SK-N-SH (cell line): ENCODE results near the gene CRK. TPM values are rescaled to one million over a fixed set of nuclear protein-coding genes. Genes with fewer than 3 reads are reported as not detected.
"Not testable (repeated sequence)": the region's sequence is repeated elsewhere in the genome, so short reads cannot be mapped to it uniquely, and the experiment has no call there.

Experiments
- CTCF ChIA-PET: fragments of 300-600, 350-600 bp; formaldehyde crosslinking; extraction: SDS; loops from one replicate; lab custom pipeline; 2021; lab: Yijun Ruan, JAX
- POLR2A ChIA-PET: fragments of 350-600 bp; sonication (Branson Sonifier 250); formaldehyde crosslinking; extraction: SDS; loops from one replicate; lab custom pipeline; 2020; ENCODE audit warnings: antibody characterized with exemption, inconsistent platforms; lab: Yijun Ruan, JAX
- DNase-seq: peaks from one replicate; pipeline ENCODE4 v3.0.0; 2012
- H2AFZ ChIP-seq: fragments of 200-600 bp; sonication (generic); 2 replicates; pipeline ENCODE4 v1.8.1; 2016; ENCODE audit warnings: antibody characterized with exemption, mild to moderate bottlenecking, low read depth
- H3F3A ChIP-seq: fragments of 200-600 bp; sonication (generic); replicated peaks from 2 replicates; pipeline ENCODE3; 2016; ENCODE audit warnings: antibody characterized with exemption, mild to moderate bottlenecking; ENCODE audit not compliant: insufficient read depth
- H3K27ac ChIP-seq, 2 experiments: fragments of 200-500 bp in 1 of 2; fragments of 200-600 bp in 1 of 2; sonication (Bioruptor generic) in 1 of 2; sonication (generic), shearing (Covaris generic) in 1 of 2; 2 replicates each; pipeline versions ENCODE4 v1.5.1 to v1.6.1; 2014 to 2016; ENCODE audit warnings: low read depth in 2 of 2, inconsistent platforms in 1 of 2, low read length in 1 of 2, mild to moderate bottlenecking in 1 of 2, mixed read lengths in 1 of 2
- H3K27me3 ChIP-seq: fragments of 200-600 bp; sonication (generic), shearing (Covaris generic); 2 replicates; pipeline ENCODE4 v1.6.1; 2016; ENCODE audit warnings: mixed run types; ENCODE audit not compliant: insufficient read depth
- H3K36me3 ChIP-seq, 2 experiments: fragments of 200-500 bp in 1 of 2; fragments of 200-600 bp in 1 of 2; sonication (Bioruptor generic) in 1 of 2; sonication (generic) in 1 of 2; replicated peaks in 1 of 2; 2 replicates each; pipeline versions ENCODE3 to v1.5.1; 2014 to 2016; ENCODE audit warnings: low read length in 1 of 2, mild to moderate bottlenecking in 1 of 2; ENCODE audit not compliant: insufficient read depth in 2 of 2, control insufficient read depth in 1 of 2
- H3K4me1 ChIP-seq, 2 experiments: fragments of 200-500 bp in 1 of 2; fragments of 200-600 bp in 1 of 2; sonication (Bioruptor generic) in 1 of 2; sonication (generic), shearing (Covaris generic) in 1 of 2; 2 replicates each; pipeline versions ENCODE4 v1.5.1 to v1.6.1; 2014 to 2016; ENCODE audit warnings: low read depth in 1 of 2, low read length in 1 of 2, mixed run types in 1 of 2; ENCODE audit not compliant: insufficient read depth in 2 of 2, control insufficient read depth in 1 of 2
- H3K4me2 ChIP-seq: fragments of 200-600 bp; sonication (generic), shearing (Covaris generic); 2 replicates; pipeline ENCODE4 v1.6.1; 2017; ENCODE audit warnings: mixed run types
- H3K4me3 ChIP-seq, 2 experiments: fragments of 200-500 bp in 1 of 2; fragments of 200-600 bp in 1 of 2; sonication (Bioruptor generic) in 1 of 2; sonication (generic), shearing (Covaris generic) in 1 of 2; 2 replicates each; pipeline versions ENCODE4 v1.5.1 to v1.8.1; 2014 to 2016; ENCODE audit warnings: low read depth in 2 of 2, inconsistent platforms in 1 of 2, low read length in 1 of 2, mild to moderate bottlenecking in 1 of 2, mixed read lengths in 1 of 2, moderate library complexity in 1 of 2
- H3K79me2 ChIP-seq: fragments of 200-600 bp; sonication (generic); 2 replicates; pipeline ENCODE4 v1.8.1; 2017; ENCODE audit warnings: mild to moderate bottlenecking; ENCODE audit not compliant: insufficient read depth
- H3K9ac ChIP-seq: fragments of 200-600 bp; sonication (generic); 2 replicates; pipeline ENCODE4 v1.6.1; 2017; ENCODE audit warnings: mixed run types
- H3K9me2 ChIP-seq: fragments of 200-600 bp; sonication (generic); 2 replicates; pipeline ENCODE4 v1.6.1; 2017; ENCODE audit warnings: mixed run types
- H3K9me3 ChIP-seq: fragments of 200-600 bp; sonication (generic); 2 replicates; pipeline ENCODE4 v1.6.1; 2017; ENCODE audit warnings: mixed run types, mild to moderate bottlenecking, moderate library complexity
- H4K20me1 ChIP-seq: fragments of 200-600 bp; sonication (generic); 2 replicates; pipeline ENCODE4 v1.6.1; 2017; ENCODE audit warnings: mild to moderate bottlenecking, mixed run types; ENCODE audit not compliant: insufficient read depth
- CTCF ChIP-seq: fragments of 200-600 bp; sonication (generic); IDR thresholded peaks from 2 replicates; pipeline ENCODE4 v1.6.1; 2017; ENCODE audit warnings: antibody characterized with exemption, mild to moderate bottlenecking, moderate library complexity
- EP300 ChIP-seq, 2 experiments: IDR thresholded peaks; 2 replicates each; pipeline versions ENCODE4 v1.4.0 to v1.6.1; 2012; ENCODE audit warnings: borderline replicate concordance in 1 of 2, low read depth in 1 of 2, low read length in 1 of 2
- FOXM1 ChIP-seq: IDR thresholded peaks from 2 replicates; pipeline ENCODE4 v1.4.0; 2012; ENCODE audit warnings: low read depth, mild to moderate bottlenecking
- GATA2 ChIP-seq: sonication (generic); formaldehyde crosslinking; IDR thresholded peaks from 2 replicates; pipeline ENCODE4 v1.5.0; 2020; ENCODE audit warnings: mild to moderate bottlenecking, missing genetic modification reagents
- IRF3 ChIP-seq: fragments of 150-350 bp; IDR thresholded peaks from 2 replicates; pipeline ENCODE4 v1.6.1; 2016; ENCODE audit warnings: mild to moderate bottlenecking, low read depth, low read length
- JUND ChIP-seq: IDR thresholded peaks from 2 replicates; pipeline ENCODE4 v1.4.0; 2012
- MAX ChIP-seq: IDR thresholded peaks from 2 replicates; pipeline ENCODE4 v1.4.0; 2012; ENCODE audit warnings: low read depth
- MXI1 ChIP-seq: IDR thresholded peaks from 2 replicates; pipeline ENCODE4 v1.6.1; 2012; ENCODE audit warnings: mild to moderate bottlenecking, low read depth, low read length, improper control_type of control experiment
- NFIC ChIP-seq: IDR thresholded peaks from 2 replicates; pipeline ENCODE4 v1.4.0; 2012; ENCODE audit warnings: borderline replicate concordance
- NRF1 ChIP-seq: IDR thresholded peaks from 2 replicates; pipeline ENCODE4 v1.6.1; 2012; ENCODE audit warnings: low read depth, mild to moderate bottlenecking, low read length
- RAD21 ChIP-seq: IDR thresholded peaks from 2 replicates; pipeline ENCODE4 v1.6.1; 2012; ENCODE audit warnings: mild to moderate bottlenecking, low read length
- SMC3 ChIP-seq: IDR thresholded peaks from 2 replicates; pipeline ENCODE4 v1.6.1; 2012; ENCODE audit warnings: low read depth, low read length, improper control_type of control experiment
- TAF1 ChIP-seq: IDR thresholded peaks from 2 replicates; pipeline ENCODE4 v1.6.1; 2012; ENCODE audit warnings: low read depth, mild to moderate bottlenecking, low read length, moderate library complexity, borderline replicate concordance
- USF1 ChIP-seq: IDR thresholded peaks from 2 replicates; pipeline ENCODE4 v1.4.0; 2012; ENCODE audit warnings: low read depth, borderline replicate concordance
- USF2 ChIP-seq: fragments of 150-350 bp; IDR thresholded peaks from 2 replicates; pipeline ENCODE4 v1.6.1; 2017; ENCODE audit warnings: antibody characterized with exemption, low read length, low read depth, borderline replicate concordance
- YY1 ChIP-seq: IDR thresholded peaks from 2 replicates; pipeline ENCODE4 v1.4.0; 2012; ENCODE audit warnings: low read depth, mild to moderate bottlenecking
- WGBS: methylation state at CpG from one replicate; pipeline ENCODE4 v1.1.6; 2017; ENCODE audit warnings: low lambda C conversion rate; 5-methylcytosine and 5-hydroxymethylcytosine counted together
- polyA plus RNA-seq, 3 experiments: library from polyadenylated mRNA; depleted of rRNA; stranded (reverse); fragments of >200 nt; gene quantifications; 2 replicates each; pipeline ENCODE4 v1.2.3, GENCODE V29; 2012

CRK gene
- polyA plus RNA-seq, 1 of the 3 experiments (the other 2 are of a cell fraction): 50.7 TPM

GRCh38 chr17:1442721-1443120 lies 13.3 kb downstream of the CRK start:
- H2AFZ ChIP-seq, H3K4me3 ChIP-seq, H3K9me2 ChIP-seq, H3K4me2 ChIP-seq, H3K36me3 ChIP-seq, DNase-seq, H3K27ac ChIP-seq, CTCF ChIA-PET, H3K4me1 ChIP-seq, H3K27me3 ChIP-seq, H3K9ac ChIP-seq, H3K9me3 ChIP-seq: not testable (repeated sequence)
- Histone ChIP-seq H3F3A (peaks cover 20% of the 10 kb centered on the region), H4K20me1 (peaks cover 86% of the 10 kb centered on the region), H3K79me2 (peaks cover 100% of the 10 kb centered on the region)
- WGBS: 94% methylated on average over 5 of the region's 6 CpGs
- POLR2A ChIA-PET: interaction anchor here (1.6 kb wide), 1 partner anchor 8 kb away, joined by 3 read pairs; no protein-coding TSS in a partner anchor

- H3K79me2 ChIP-seq: peaks cover 100% of the 10 kb centered on the region
- peaks cover 20% of the 10 kb centered on the region for H3F3A ChIP-seq
- no peak for DNase-seq
- TF ChIP-seq NRF1: no peak
- no peak for TF ChIP-seq NFIC
- TF ChIP-seq USF2: no peak
- no peak for TF ChIP-seq SMC3
- TF ChIP-seq IRF3: no peak
- no peak for TF ChIP-seq YY1
- TF ChIP-seq USF1: no peak
- TF ChIP-seq RAD21: no peak
- no peak for TF ChIP-seq GATA2 (CRISPR knock-in tag)
- TF ChIP-seq MAX: no peak
- TF ChIP-seq FOXM1: no peak
- no peak for TF ChIP-seq EP300 (IDR thresholded peaks at IDR 0.05; ENCODE audit: borderline replicate concordance in 1 of 2, low read depth in 1 of 2, low read length in 1 of 2)
- no peak for TF ChIP-seq TAF1
- no peak for TF ChIP-seq CTCF
- TF ChIP-seq JUND: no peak
- no peak for TF ChIP-seq MXI1
- TF ChIP-seq, all 33 proteins: peak for 0
- POLR2A ChIA-PET: no interaction called here
- no peaks in the 10 kb centered on the region for H3K9me2 ChIP-seq
- H2AFZ ChIP-seq: no peak overlapping the region
- peaks cover 0 to 6% of the 10 kb centered on the region in 2 experiments; a peak in 1 of 4 replicates for H3K4me1 ChIP-seq
- no peak overlapping the region for H3K9ac ChIP-seq
- CTCF ChIA-PET: no interaction called here
- no peaks in the 10 kb centered on the region for H3K27me3 ChIP-seq
- H4K20me1 ChIP-seq: peaks cover 86% of the 10 kb centered on the region
- WGBS: 96% methylated on average over 4 of the region's 4 CpGs
- peaks cover 0 to 6% of the 10 kb centered on the region in 2 experiments for H3K36me3 ChIP-seq
- H3K27ac ChIP-seq: no peak overlapping the region
- H3K9me3 ChIP-seq: no peaks in the 10 kb centered on the region
- no peak overlapping the region for H3K4me2 ChIP-seq
- no peak overlapping the region for H3K4me3 ChIP-seq
Observed at GRCh38 chr17:1442187-1442586, 13.8 kb downstream of the CRK start.
